GM12878 (cell line): ENCODE measurements around the gene CALY. TPM values are rescaled to one million over a fixed set of nuclear protein-coding genes. Genes with fewer than 3 reads are reported as not detected.
A peak's percentile ranks its signal among the peaks of the same experiment; 100 is the strongest.

Experiments used
- CHD2 ChIP-seq: IDR thresholded peaks from 2 replicates; pipeline ENCODE4 v1.6.1; 2011; ENCODE audit warnings: low read depth, low read length, improper control_type of control experiment, borderline replicate concordance
- FOS ChIP-seq: IDR thresholded peaks from 3 replicates; pipeline ENCODE4 v1.6.1; 2011; ENCODE audit warnings: borderline replicate concordance; ENCODE audit not compliant: insufficient read length; ENCODE audit errors: extremely low read depth
- HCFC1 ChIP-seq: fragments of 150-350 bp; IDR thresholded peaks from 2 replicates; pipeline ENCODE4 v1.6.1; 2014; ENCODE audit warnings: low read length
- KLF5 ChIP-seq: fragments of 450-650 bp; IDR thresholded peaks from 2 replicates; pipeline ENCODE4 v1.6.1; 2014; ENCODE audit warnings: mild to moderate bottlenecking; ENCODE audit not compliant: partially characterized antibody
- MEF2A ChIP-seq: IDR thresholded peaks from 2 replicates; pipeline ENCODE4 v1.6.1; 2011; ENCODE audit warnings: low read depth, mild to moderate bottlenecking, low read length, moderate library complexity; ENCODE audit not compliant: insufficient read depth
- POLR2A ChIP-seq: IDR thresholded peaks from 2 replicates; pipeline ENCODE4 v1.6.1; 2011; ENCODE audit warnings: low read depth, mild to moderate bottlenecking, low read length
- RB1 ChIP-seq: fragments of 450-650 bp; formaldehyde crosslinking; IDR thresholded peaks from 2 replicates; pipeline ENCODE4 v1.6.1; 2017; ENCODE audit warnings: mild to moderate bottlenecking, borderline replicate concordance
- STAT3 ChIP-seq: IDR thresholded peaks from 2 replicates; pipeline ENCODE4 v1.6.1; 2011; ENCODE audit warnings: low read depth, low read length, improper control_type of control experiment
- TAF1 ChIP-seq: IDR thresholded peaks from 2 replicates; pipeline ENCODE4 v1.6.1; 2011; ENCODE audit warnings: mild to moderate bottlenecking, low read depth, low read length, borderline replicate concordance
- ZBTB11 ChIP-seq: fragments of 450-650 bp; formaldehyde crosslinking; IDR thresholded peaks from 2 replicates; pipeline ENCODE4 v1.5.0; 2022; ENCODE audit warnings: mild to moderate bottlenecking, missing genetic modification characterization
- ZNF207 ChIP-seq: fragments of 450-650 bp; IDR thresholded peaks from 2 replicates; pipeline ENCODE4 v1.6.1; 2014; ENCODE audit warnings: antibody characterized with exemption, mild to moderate bottlenecking, borderline replicate concordance
- ZNF24 ChIP-seq: fragments of 450-650 bp; IDR thresholded peaks from 2 replicates; pipeline ENCODE4 v1.6.1; 2017; ENCODE audit warnings: antibody characterized with exemption, mild to moderate bottlenecking
- ZNF274 ChIP-seq: IDR thresholded peaks from one replicate; pipeline ENCODE4 v1.8.0; 2011; ENCODE audit not compliant: insufficient read length, insufficient read depth
- ZNF622 ChIP-seq: fragments of 450-650 bp; IDR thresholded peaks from 2 replicates; pipeline ENCODE4 v1.6.1; 2017; ENCODE audit warnings: mild to moderate bottlenecking, inconsistent platforms
- ZNF687 ChIP-seq: fragments of 450-650 bp; IDR thresholded peaks from 2 replicates; pipeline ENCODE4 v1.6.1; 2017; ENCODE audit warnings: mild to moderate bottlenecking, moderate library complexity
- polyA plus RNA-seq, 11 experiments: library from polyadenylated mRNA; depleted of rRNA in 4 of 11; unstranded in 6 of 11; stranded (reverse) in 5 of 11; fragments of >200 nt; fragmentation: Nextera tagmentation in 4 of 11; fragmentation: Illumina TruSeq in 1 of 11; extraction: Ambion mirVana in 4 of 11; extraction: Trizol in 1 of 11; gene quantifications; 1 replicate in 1 of 11; 2 replicates in 10 of 11; pipeline versions ENCODE4 v1.2.1 to v1.2.3, GENCODE V29; 2011 to 2016; ENCODE audit warnings: inconsistent platforms in 2 of 11, missing spikeins in 2 of 11, low read depth in 1 of 11
- total RNA-seq, 4 experiments: library from RNA; depleted of rRNA in 3 of 4; stranded (reverse); fragments of >200 nt in 3 of 4; fragmentation: Illumina TruSeq in 1 of 4; extraction: Trizol in 1 of 4; gene quantifications; 2 replicates each; pipeline versions ENCODE4 v1.2.1 to v1.2.3, GENCODE V29; 2013 to 2021
- TF ChIP-seq, protein P1 (sequence below), 3 experiments: IDR thresholded peaks in 2 of 3; conservative IDR thresholded peaks in 1 of 3; 2 replicates each; pipeline ENCODE4 v1.5.1; 2011; ENCODE audit warnings: low read depth in 3 of 3, low read length in 3 of 3, mild to moderate bottlenecking in 3 of 3, control low read depth in 2 of 3, moderate library complexity in 2 of 3, inconsistent platforms in 1 of 3, mixed read lengths in 1 of 3; ENCODE audit not compliant: control insufficient read depth in 2 of 3, insufficient read depth in 1 of 3; ENCODE audit errors: extremely low read depth in 1 of 3

Gene CALY
- total and polyA plus RNA-seq, 10 of the 15 experiments (the other 5 are each of a cell fraction or from before 2014, with no cell fraction given) = 0.07 TPM; not detected in 9

GRCh38 chr10:133357285-133358161 is 20.8 kb upstream of the CALY start, which contains the start of gene FUOM (continued):
- TF ChIP-seq ZNF687 = peak; percentile 10; the same call in 1 of the 2 replicates
- TF ChIP-seq KLF5 = no peak
- peak; percentile 73 for TF ChIP-seq ZBTB11 (CRISPR knock-in tag)
- TF ChIP-seq ZNF207 = 0 out of 2 replicates have a peak, but pooled peaks have one; percentile 50
- 0 out of 2 replicates have a peak, but pooled peaks have one; percentile 31 for TF ChIP-seq MEF2A
- no peak for TF ChIP-seq ZNF24
- peak; percentile 85 for TF ChIP-seq POLR2A
- TF ChIP-seq STAT3 = no peak
- TF ChIP-seq RB1 = peak; percentile 41; the same call in 1 of the 2 replicates
- TF ChIP-seq CHD2 = 0 out of 2 replicates have a peak, but pooled peaks have one; percentile 43
- TF ChIP-seq, protein P1, sequence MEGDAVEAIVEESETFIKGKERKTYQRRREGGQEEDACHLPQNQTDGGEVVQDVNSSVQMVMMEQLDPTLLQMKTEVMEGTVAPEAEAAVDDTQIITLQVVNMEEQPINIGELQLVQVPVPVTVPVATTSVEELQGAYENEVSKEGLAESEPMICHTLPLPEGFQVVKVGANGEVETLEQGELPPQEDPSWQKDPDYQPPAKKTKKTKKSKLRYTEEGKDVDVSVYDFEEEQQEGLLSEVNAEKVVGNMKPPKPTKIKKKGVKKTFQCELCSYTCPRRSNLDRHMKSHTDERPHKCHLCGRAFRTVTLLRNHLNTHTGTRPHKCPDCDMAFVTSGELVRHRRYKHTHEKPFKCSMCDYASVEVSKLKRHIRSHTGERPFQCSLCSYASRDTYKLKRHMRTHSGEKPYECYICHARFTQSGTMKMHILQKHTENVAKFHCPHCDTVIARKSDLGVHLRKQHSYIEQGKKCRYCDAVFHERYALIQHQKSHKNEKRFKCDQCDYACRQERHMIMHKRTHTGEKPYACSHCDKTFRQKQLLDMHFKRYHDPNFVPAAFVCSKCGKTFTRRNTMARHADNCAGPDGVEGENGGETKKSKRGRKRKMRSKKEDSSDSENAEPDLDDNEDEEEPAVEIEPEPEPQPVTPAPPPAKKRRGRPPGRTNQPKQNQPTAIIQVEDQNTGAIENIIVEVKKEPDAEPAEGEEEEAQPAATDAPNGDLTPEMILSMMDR (IDR thresholded peaks at IDR 0.05 in 2 of 3, conservative IDR thresholded peaks at IDR 0.05 in 1 of 3; ENCODE audit: control insufficient read depth in 2 of 3, extremely low read depth in 1 of 3, insufficient read depth in 1 of 3, low read depth in 3 of 3, low read length in 3 of 3) = 0 out of 6 replicates have a peak, but pooled peaks of 1 of the 3 experiments have one; percentile 1
- peak; percentile 61; the same call in 1 of the 2 replicates for TF ChIP-seq TAF1
- TF ChIP-seq HCFC1 = 0 out of 2 replicates have a peak, but pooled peaks have one; percentile 40
- no peak for TF ChIP-seq ZNF274
- no peak for TF ChIP-seq ZNF622
- no peak for TF ChIP-seq FOS
